GM12878 (cell line): ENCODE measurements around the gene MED1. TPM values are rescaled to one million over a fixed set of nuclear protein-coding genes. Genes with fewer than 3 reads are reported as not detected.

Experiments
- BCLAF1 ChIP-seq: fragments of 450-650 bp; IDR thresholded peaks from 2 replicates; pipeline ENCODE4 v1.6.1; 2017; ENCODE audit warnings: antibody characterized with exemption, mild to moderate bottlenecking, moderate library complexity
- CHD4 ChIP-seq: fragments of 200-600 bp; sonication (generic); IDR thresholded peaks from 2 replicates; pipeline ENCODE4 v1.6.1; 2016; ENCODE audit warnings: mild to moderate bottlenecking
- EED ChIP-seq: sonication (generic); IDR thresholded peaks from 2 replicates; pipeline ENCODE4 v1.6.1; 2016; ENCODE audit warnings: antibody characterized with exemption, low read depth
- IKZF2 ChIP-seq, 2 experiments: fragments of 450-650 bp; IDR thresholded peaks; 2 replicates each; pipeline ENCODE4 v1.6.1; 2017; ENCODE audit warnings: mild to moderate bottlenecking in 2 of 2, moderate library complexity in 2 of 2
- KLF5 ChIP-seq: fragments of 450-650 bp; IDR thresholded peaks from 2 replicates; pipeline ENCODE4 v1.6.1; 2014; ENCODE audit warnings: mild to moderate bottlenecking; ENCODE audit not compliant: partially characterized antibody
- NRF1 ChIP-seq: conservative IDR thresholded peaks from 2 replicates; pipeline ENCODE4 v1.6.1; 2011; ENCODE audit warnings: mild to moderate bottlenecking, low read depth, low read length, improper control_type of control experiment
- POLR2AphosphoS5 ChIP-seq: IDR thresholded peaks from 2 replicates; pipeline ENCODE4 v1.6.1; 2011; ENCODE audit warnings: mild to moderate bottlenecking, low read length, inconsistent platforms
- RAD21 ChIP-seq: IDR thresholded peaks from 2 replicates; pipeline ENCODE4 v1.6.1; 2011; ENCODE audit warnings: mild to moderate bottlenecking, low read depth, low read length, moderate library complexity; ENCODE audit not compliant: insufficient read depth
- RUNX3 ChIP-seq: IDR thresholded peaks from 2 replicates; pipeline ENCODE4 v1.6.1; 2012; ENCODE audit warnings: low read length, inconsistent platforms
- SIN3A ChIP-seq: IDR thresholded peaks from 2 replicates; pipeline ENCODE4 v1.6.1; 2012; ENCODE audit warnings: low read depth, low read length, improper control_type of control experiment
- SMARCA5 ChIP-seq: fragments of 450-650 bp; IDR thresholded peaks from 2 replicates; pipeline ENCODE4 v1.6.1; 2017; ENCODE audit warnings: mild to moderate bottlenecking
- SREBF1 ChIP-seq: IDR thresholded peaks from 2 replicates; pipeline ENCODE4 v1.6.1; 2012; ENCODE audit warnings: mild to moderate bottlenecking, low read length
- SRF ChIP-seq, 2 experiments: IDR thresholded peaks; 2 replicates each; pipeline ENCODE4 v1.6.1; 2011; ENCODE audit warnings: low read depth in 2 of 2, low read length in 2 of 2, mild to moderate bottlenecking in 1 of 2, moderate library complexity in 1 of 2
- ZBTB4 ChIP-seq: fragments of 450-650 bp; formaldehyde crosslinking; IDR thresholded peaks from 2 replicates; pipeline ENCODE4 v1.4.0; 2022; ENCODE audit warnings: mild to moderate bottlenecking, moderate library complexity
- polyA plus RNA-seq, 11 experiments: library from polyadenylated mRNA; depleted of rRNA in 4 of 11; unstranded in 6 of 11; stranded (reverse) in 5 of 11; fragments of >200 nt; fragmentation: Nextera tagmentation in 4 of 11; fragmentation: Illumina TruSeq in 1 of 11; extraction: Ambion mirVana in 4 of 11; extraction: Trizol in 1 of 11; gene quantifications; 1 replicate in 1 of 11; 2 replicates in 10 of 11; pipeline versions ENCODE4 v1.2.1 to v1.2.3, GENCODE V29; 2011 to 2016; ENCODE audit warnings: inconsistent platforms in 2 of 11, missing spikeins in 2 of 11, low read depth in 1 of 11
- total RNA-seq, 4 experiments: library from RNA; depleted of rRNA in 3 of 4; stranded (reverse); fragments of >200 nt in 3 of 4; fragmentation: Illumina TruSeq in 1 of 4; extraction: Trizol in 1 of 4; gene quantifications; 2 replicates each; pipeline versions ENCODE4 v1.2.1 to v1.2.3, GENCODE V29; 2013 to 2021
- TF ChIP-seq, protein P1 (sequence below): fragments of 450-650 bp; IDR thresholded peaks from 2 replicates; pipeline ENCODE4 v1.6.1; 2016; ENCODE audit warnings: mild to moderate bottlenecking, moderate library complexity, borderline replicate concordance
- TF ChIP-seq, protein P2 (sequence below): fragments of 450-650 bp; IDR thresholded peaks from 2 replicates; pipeline ENCODE4 v1.6.1; 2014; ENCODE audit warnings: mild to moderate bottlenecking
- TF ChIP-seq, protein P3 (sequence below): IDR thresholded peaks from 2 replicates; pipeline ENCODE4 v1.6.1; 2012; ENCODE audit warnings: low read length, inconsistent platforms

MED1 gene
- total and polyA plus RNA-seq, 10 of the 15 experiments (the other 5 are each of a cell fraction or from before 2014, with no cell fraction given): 8.7 to 50.1 (median 30.1) TPM

DNA sequence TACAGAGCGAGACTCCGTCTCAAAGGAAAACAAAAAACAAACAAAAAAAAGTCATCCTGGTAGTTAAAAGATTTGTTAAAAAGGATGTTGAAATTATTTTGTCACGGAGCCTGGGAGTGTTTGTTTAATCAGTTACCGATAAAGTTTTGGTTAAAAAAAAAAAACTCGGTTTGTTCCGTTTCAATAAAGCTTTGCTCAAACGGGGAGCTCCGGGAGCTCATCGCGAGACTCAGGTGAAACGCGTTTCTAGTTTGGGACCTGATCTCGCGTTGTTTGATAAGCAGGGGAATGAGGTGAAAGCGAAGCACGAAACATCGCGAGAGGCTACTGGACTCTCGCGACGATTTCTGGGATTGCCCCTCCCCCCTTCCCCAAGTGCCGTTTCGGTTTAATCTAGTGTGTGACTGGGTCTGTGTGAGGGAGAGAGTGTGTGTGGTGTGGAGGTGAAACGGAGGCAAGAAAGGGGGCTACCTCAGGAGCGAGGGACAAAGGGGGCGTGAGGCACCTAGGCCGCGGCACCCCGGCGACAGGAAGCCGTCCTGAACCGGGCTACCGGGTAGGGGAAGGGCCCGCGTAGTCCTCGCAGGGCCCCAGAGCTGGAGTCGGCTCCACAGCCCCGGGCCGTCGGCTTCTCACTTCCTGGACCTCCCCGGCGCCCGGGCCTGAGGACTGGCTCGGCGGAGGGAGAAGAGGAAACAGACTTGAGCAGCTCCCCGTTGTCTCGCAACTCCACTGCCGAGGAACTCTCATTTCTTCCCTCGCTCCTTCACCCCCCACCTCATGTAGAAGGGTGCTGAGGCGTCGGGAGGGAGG, 10.3 kb upstream of the MED1 start, which contains the start of gene CDK12 (continued):
- TF ChIP-seq POLR2AphosphoS5 (peak; percentile 98), RUNX3 (peak; percentile 87), CHD4 (no peak), SREBF1 (no peak), ZBTB4 (CRISPR knock-in tag) (no peak), SRF (IDR thresholded peaks at IDR 0.05; ENCODE audit: low read depth in 2 of 2, low read length in 2 of 2) (no peak; a peak in 1 of 4 replicates), KLF5 (peak; percentile 83), IKZF2 (IDR thresholded peaks at IDR 0.05) (peak; percentile 51 to 65; a peak in 2 of 4 replicates), NRF1 (no peak), RAD21 (no peak), EED (0 out of 2 replicates have a peak, but pooled peaks have one; percentile 4), SMARCA5 (no peak; the same call in 1 of the 2 replicates), SIN3A (0 out of 2 replicates have a peak, but pooled peaks have one; percentile 52), BCLAF1 (no peak)
- TF ChIP-seq, protein P1, sequence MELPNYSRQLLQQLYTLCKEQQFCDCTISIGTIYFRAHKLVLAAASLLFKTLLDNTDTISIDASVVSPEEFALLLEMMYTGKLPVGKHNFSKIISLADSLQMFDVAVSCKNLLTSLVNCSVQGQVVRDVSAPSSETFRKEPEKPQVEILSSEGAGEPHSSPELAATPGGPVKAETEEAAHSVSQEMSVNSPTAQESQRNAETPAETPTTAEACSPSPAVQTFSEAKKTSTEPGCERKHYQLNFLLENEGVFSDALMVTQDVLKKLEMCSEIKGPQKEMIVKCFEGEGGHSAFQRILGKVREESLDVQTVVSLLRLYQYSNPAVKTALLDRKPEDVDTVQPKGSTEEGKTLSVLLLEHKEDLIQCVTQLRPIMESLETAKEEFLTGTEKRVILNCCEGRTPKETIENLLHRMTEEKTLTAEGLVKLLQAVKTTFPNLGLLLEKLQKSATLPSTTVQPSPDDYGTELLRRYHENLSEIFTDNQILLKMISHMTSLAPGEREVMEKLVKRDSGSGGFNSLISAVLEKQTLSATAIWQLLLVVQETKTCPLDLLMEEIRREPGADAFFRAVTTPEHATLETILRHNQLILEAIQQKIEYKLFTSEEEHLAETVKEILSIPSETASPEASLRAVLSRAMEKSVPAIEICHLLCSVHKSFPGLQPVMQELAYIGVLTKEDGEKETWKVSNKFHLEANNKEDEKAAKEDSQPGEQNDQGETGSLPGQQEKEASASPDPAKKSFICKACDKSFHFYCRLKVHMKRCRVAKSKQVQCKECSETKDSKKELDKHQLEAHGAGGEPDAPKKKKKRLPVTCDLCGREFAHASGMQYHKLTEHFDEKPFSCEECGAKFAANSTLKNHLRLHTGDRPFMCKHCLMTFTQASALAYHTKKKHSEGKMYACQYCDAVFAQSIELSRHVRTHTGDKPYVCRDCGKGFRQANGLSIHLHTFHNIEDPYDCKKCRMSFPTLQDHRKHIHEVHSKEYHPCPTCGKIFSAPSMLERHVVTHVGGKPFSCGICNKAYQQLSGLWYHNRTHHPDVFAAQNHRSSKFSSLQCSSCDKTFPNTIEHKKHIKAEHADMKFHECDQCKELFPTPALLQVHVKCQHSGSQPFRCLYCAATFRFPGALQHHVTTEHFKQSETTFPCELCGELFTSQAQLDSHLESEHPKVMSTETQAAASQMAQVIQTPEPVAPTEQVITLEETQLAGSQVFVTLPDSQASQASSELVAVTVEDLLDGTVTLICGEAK: peak; percentile 100
- TF ChIP-seq, protein P2, sequence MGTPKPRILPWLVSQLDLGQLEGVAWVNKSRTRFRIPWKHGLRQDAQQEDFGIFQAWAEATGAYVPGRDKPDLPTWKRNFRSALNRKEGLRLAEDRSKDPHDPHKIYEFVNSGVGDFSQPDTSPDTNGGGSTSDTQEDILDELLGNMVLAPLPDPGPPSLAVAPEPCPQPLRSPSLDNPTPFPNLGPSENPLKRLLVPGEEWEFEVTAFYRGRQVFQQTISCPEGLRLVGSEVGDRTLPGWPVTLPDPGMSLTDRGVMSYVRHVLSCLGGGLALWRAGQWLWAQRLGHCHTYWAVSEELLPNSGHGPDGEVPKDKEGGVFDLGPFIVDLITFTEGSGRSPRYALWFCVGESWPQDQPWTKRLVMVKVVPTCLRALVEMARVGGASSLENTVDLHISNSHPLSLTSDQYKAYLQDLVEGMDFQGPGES: no peak; the same call in 1 of the 2 replicates
- TF ChIP-seq, protein P3, sequence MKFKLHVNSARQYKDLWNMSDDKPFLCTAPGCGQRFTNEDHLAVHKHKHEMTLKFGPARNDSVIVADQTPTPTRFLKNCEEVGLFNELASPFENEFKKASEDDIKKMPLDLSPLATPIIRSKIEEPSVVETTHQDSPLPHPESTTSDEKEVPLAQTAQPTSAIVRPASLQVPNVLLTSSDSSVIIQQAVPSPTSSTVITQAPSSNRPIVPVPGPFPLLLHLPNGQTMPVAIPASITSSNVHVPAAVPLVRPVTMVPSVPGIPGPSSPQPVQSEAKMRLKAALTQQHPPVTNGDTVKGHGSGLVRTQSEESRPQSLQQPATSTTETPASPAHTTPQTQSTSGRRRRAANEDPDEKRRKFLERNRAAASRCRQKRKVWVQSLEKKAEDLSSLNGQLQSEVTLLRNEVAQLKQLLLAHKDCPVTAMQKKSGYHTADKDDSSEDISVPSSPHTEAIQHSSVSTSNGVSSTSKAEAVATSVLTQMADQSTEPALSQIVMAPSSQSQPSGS: peak; percentile 99
